HG02973 (cell line): Measurements from ENCODE around the gene RAMACL.
"Not testable (repeated sequence)": the region's sequence is repeated elsewhere in the genome, so short reads cannot be mapped to it uniquely, and the experiment has no call there.

ENCODE experiments used
- ATAC-seq: cut with Tn5 transposase; IDR thresholded peaks from one replicate; pipeline ENCODE4 v1.9.1; 2021; ENCODE audit warnings: moderate library complexity; ENCODE audit not compliant: unreplicated experiment

The RAMACL gene

GRCh38 chr6:166586424-166587156 lies at the start of gene RAMACL:
RAMACL (minus strand) TSS chr6:166586678; CDS start chr6:166586477, 201 bp downstream.
- ATAC-seq, result peak; percentile 68

- ATAC-seq, result no peak
Observed at GRCh38 chr6:166635013-166635970, 48.8 kb upstream of the RAMACL start.

DNA sequence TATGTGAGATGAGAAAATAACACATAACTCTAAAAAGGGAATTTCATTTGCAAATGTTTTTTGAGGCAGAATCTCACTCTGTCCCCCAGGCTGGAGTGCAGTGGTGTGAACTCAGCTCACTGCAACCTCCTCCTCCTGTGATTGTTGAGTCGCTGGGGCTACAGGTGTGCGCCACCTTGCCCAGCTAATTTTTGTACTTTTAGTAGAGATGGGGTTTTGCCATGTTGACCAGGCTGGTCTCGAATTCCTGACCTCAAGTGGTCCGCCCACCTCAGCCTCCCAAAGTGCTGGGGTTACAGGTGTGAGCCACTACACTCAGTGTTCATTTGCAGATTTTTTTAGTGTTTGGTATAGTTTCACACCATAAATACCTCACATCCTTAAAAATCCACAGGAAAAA lies 48.1 kb upstream of the RAMACL start:
- ATAC-seq, result not testable (repeated sequence)

DNA sequence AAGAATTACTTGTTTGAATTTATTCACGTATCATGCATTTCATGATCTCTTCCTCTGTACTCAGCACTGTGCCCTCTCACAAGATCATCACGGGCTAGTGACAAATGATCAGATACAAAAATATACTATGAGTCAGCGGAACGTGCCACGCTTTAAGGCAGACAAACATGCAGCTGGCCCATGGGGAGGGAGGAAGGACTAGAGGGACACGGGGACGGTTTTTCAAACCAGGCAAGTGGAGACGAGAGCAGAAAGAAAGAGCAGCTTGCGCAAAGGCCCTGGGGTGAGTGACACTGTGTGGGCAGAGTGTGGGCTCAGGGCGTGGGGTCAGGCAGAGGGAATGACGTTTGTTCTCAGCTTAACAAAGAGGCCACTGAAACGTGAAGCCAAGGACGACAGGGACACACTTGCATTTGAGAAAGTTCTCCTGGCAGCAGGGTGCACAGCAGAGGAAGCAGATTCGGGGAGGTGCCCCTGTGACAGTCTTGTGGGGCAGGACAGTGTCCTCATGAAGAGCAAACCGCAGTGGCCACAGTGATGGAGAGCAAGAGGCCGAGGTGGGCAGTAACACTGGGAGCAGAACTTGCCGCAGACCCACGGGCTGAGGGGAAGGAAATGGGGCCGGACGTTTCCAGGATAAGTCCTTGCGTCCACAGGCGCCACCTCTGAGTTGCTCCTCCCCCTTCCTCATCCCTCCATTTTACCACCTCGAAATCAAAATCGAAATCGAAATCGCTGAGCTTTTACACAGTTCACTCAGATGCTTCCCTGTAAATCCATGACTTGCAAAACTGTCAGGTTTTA lies 47.5 kb upstream of the RAMACL start:
- no peak for ATAC-seq

- no peak for ATAC-seq
Observed at GRCh38 chr6:166632731-166633130, 46.3 kb upstream of the RAMACL start.

- no peak for ATAC-seq
Observed at GRCh38 chr6:166630462-166630861, 44.0 kb upstream of the RAMACL start.

GRCh38 chr6:166629628-166630027 lies 43.1 kb upstream of the RAMACL start:
- no peak for ATAC-seq

GRCh38 chr6:166627875-166628801 lies 41.7 kb upstream of the RAMACL start:
- ATAC-seq, result peak; percentile 22

DNA sequence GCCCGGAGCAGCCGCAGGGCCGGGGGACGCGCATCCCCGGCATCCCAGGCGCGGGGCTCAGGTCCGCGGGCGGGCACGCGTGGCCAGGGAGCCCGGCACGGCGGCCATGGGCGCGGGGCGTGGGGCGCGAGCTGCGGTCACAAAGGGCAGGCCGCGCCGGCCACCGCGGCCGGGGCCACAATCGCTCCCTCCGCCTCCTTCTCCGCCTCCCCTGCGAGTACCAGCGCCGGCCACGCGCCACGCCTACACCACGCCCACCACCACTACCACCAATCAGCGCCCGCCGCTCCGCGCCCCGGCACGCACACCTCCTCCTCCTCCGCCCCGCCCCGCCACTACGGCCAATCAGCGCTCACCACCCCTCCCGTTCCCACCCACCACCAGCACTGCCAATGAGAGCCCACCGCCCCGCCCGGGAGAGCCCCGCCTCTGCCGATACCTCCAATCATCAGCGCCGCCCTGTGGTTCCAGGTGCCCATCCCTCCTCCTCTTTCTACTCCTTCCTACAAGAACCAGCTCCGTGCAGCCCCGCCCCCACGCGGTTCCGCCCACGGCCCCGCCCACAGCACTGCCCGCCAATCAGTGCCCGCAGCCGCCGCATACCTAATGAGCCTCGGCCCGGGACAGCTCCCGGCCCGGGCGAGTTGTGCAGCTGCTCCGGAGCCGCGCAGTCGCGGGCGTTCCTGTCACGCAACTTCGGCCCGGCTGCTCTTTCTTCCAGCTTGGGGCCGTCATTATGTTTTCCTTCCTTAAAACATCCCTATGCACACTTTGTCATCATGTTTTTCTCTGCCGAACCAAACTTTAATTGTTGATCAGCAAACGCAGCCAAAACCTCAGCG lies 40.8 kb upstream of the RAMACL start, which contains the start of gene RPS6KA2:
RPS6KA2 (minus strand) TSS at position 219 of the 842 bp plus-strand sequence. CDS start 232 bp downstream, outside the sequence.
- peak; percentile 89 for ATAC-seq

DNA sequence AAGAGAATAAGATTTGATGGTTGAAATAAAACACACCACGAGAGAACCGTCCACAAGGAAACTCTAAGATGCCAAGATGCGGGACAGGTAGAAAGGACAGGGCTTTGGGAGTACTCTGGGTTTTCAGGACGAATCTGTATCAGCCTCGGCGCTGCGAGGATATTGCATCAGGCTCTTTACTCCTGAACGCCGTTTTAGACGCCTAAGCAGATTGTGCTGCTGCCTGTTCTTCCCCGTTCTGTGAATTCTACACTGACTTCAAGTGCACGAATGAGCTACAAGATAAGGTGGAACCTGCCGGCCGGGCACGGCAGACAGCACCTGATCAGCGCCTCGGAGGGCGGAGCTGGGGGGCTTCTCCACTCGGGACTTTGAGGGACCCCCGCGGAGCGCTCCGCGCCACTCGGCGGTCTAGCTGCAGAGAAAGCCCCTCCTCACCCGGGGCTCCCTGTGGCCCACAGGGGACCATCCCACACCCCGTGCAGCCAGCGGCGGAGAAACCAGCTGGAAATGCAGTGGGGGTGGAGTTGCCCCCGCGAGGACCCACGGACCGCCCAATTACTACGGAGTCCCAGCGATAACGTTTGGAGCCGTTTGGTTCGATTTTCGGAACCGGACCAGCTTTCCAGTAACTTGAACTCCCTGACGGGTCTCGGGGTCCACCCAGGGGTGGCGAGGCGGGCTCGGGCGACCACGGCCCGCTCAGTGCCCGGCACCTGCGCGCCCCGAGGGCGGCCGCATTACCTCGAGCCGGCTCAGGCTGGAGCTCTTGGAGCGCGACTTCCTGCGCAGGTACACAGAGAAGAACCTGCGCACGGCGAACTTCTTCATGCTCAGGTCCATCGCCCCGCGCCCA lies 39.9 kb upstream of the RAMACL start:
- ATAC-seq, result peak; percentile 0

GRCh38 chr6:166625356-166625755 lies 38.9 kb upstream of the RAMACL start:
- ATAC-seq, result no peak

- no peak for ATAC-seq
Observed at GRCh38 chr6:166624275-166624674, 37.8 kb upstream of the RAMACL start.

DNA sequence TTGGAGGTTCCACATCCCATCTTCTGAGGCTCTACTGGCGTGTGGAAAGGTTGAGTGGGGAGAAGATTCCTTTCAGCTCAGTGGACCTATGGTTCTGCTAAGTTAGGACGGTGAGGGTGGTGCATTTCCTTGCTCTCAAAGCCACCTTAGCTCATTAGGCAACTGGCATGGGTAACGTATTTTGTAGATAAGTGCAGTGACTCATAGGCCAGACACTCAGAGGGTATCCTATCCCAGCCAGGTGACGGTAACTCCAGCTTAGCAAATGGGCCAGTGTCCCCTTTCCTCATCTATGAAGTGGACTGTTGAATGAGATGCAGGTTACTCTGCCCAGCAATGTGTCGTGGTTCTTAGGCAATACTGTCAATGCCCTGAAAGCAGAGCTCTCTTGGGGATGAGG lies 36.8 kb upstream of the RAMACL start:
- ATAC-seq, result no peak

- no peak for ATAC-seq
Observed at GRCh38 chr6:166621114-166621540, 34.6 kb upstream of the RAMACL start.

DNA sequence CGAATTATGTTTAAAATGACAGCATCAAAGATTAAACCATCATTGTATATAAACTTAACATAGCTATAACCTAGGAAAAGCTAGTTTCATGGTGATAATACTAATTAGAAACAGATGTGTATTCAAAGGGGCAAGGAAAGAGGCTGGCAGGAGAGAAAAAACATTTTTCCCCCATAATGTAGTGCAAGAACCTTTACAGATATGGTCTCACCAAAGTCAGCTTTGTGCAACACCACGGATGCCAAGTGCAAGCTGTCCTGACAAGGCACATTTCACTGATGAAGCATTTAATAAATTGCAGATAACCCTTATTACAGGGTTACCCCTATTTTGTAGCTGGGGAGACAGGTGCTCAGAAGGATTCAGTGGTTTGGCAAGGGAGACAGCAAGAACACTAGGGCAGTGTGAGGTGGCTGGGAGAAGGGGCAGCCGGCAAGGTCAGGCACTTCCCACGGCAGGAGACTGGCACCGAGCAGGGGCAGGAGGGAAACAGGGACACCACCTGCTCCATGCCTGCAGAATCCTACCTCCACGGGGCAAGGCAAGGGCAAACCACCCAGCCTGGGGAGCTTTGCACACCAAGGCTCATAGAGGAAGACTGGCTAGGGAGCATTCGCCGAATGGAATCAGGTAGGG lies 34.1 kb upstream of the RAMACL start:
- ATAC-seq, result no peak

GRCh38 chr6:166619912-166620311 lies 33.4 kb upstream of the RAMACL start:
- no peak for ATAC-seq
